ENCODE measurements around the gene POLR2L.

The POLR2L gene

DNA sequence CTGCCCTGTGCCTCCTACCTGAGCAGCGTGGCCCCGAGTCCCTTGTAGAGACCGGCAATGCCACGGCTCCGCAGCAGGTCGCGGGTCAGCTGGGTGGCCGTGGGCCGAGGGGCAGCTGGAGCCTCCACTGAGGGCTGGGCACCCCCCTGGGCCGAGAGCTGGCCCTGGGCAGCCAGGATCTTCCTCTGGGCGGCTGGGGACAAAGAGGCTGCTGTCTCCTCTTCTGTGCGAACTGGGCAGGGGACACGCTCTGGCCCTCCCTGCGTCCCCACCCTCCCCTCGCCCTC, 49.9 kb downstream of the POLR2L start:
- DNase-seq = no peak

DNA sequence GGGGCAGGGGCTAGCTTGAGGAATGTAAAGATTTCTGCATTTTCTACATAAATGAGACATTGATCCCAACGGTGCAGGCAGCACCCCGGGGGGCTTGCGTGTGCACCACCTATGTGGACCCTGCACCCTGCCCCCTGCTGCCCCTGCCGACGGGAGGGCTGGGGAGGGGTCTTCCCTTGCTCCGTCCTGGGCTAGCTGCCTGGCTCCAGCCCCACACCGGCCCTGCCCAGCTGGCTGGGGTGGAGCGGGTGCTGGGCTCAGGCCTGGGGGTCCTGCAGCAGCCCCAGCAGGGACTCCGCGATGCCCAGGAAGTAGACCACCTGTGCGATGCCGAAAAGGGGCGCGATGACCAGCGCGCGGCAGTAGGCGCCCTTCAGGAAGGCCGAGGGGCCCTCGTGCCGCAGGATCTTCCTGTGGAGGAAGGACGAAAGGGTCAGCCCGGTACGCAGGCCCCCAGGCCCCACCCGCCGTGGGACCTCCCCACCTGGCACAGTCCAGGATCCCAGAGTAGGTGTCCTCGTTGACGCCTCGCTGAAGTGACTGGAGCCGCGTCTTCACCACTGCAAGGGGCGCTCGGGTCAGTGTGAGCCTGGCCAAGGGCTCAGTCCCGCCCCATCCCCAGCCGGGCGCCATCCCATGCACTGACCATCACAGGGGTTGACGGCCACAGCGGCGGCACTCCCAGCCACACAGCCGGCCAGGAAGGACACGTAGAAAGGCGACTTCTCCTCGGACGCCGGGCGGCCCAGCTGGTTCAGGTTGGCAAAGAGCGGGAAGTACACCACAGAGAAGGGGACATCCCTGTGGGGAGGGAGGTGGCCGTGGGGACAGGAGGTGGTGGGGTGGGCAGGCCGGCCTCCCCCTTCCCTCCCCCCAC, 50.4 kb downstream of the POLR2L start:
- DNase-seq = no peak

- DNase-seq = no peak
These were observed 51.4 kb downstream of the POLR2L start for GRCh38 chr11:790721-791564.

- DNase-seq = peak; percentile 81
These were observed 52.4 kb downstream of the POLR2L start, which contains the start of gene CEND1 for GRCh38 chr11:789943-790342. CEND1 (minus strand) TSS chr11:790090; CDS start chr11:788576, 1,514 bp downstream.
